HuH-7.5 (cell line): ENCODE data around the gene OSGEPL1.
"Not testable (repeated sequence)": the region's sequence is repeated elsewhere in the genome, so short reads cannot be mapped to it uniquely, and the experiment has no call there.

ENCODE experiments used
- DNase-seq: peaks from one replicate; pipeline ENCODE4 v3.0.0; 2011; ENCODE audit warnings: low spot score

Gene OSGEPL1

GRCh38 chr2:189751080-189751658, 11.4 kb downstream of the OSGEPL1 start:
- peak; percentile 39 for DNase-seq

- no peak for DNase-seq
These were observed 33.2 kb downstream of the OSGEPL1 start for GRCh38 chr2:189729430-189729829.

GRCh38 chr2:189726849-189727248, 35.7 kb downstream of the OSGEPL1 start:
- DNase-seq, result no peak

GRCh38 chr2:189726271-189726670, 36.3 kb downstream of the OSGEPL1 start:
- no peak for DNase-seq

- DNase-seq, result no peak
These were observed 39.4 kb downstream of the OSGEPL1 start for GRCh38 chr2:189723192-189723591.

GRCh38 chr2:189719571-189719970, 43.0 kb downstream of the OSGEPL1 start:
- DNase-seq, result no peak

GRCh38 chr2:189717593-189717992, 45.0 kb downstream of the OSGEPL1 start:
- DNase-seq, result not testable (repeated sequence)

GRCh38 chr2:189709501-189710221, 52.9 kb downstream of the OSGEPL1 start:
- DNase-seq, result no peak

GRCh38 chr2:189702071-189702470, 60.5 kb downstream of the OSGEPL1 start:
- DNase-seq, result no peak

- DNase-seq, result no peak
These were observed 61.9 kb downstream of the OSGEPL1 start for GRCh38 chr2:189700681-189701080.

- DNase-seq, result no peak
These were observed 64.3 kb downstream of the OSGEPL1 start for GRCh38 chr2:189698020-189698887.
